ENCODE data around the gene GFOD1.

GFOD1 gene

DNA sequence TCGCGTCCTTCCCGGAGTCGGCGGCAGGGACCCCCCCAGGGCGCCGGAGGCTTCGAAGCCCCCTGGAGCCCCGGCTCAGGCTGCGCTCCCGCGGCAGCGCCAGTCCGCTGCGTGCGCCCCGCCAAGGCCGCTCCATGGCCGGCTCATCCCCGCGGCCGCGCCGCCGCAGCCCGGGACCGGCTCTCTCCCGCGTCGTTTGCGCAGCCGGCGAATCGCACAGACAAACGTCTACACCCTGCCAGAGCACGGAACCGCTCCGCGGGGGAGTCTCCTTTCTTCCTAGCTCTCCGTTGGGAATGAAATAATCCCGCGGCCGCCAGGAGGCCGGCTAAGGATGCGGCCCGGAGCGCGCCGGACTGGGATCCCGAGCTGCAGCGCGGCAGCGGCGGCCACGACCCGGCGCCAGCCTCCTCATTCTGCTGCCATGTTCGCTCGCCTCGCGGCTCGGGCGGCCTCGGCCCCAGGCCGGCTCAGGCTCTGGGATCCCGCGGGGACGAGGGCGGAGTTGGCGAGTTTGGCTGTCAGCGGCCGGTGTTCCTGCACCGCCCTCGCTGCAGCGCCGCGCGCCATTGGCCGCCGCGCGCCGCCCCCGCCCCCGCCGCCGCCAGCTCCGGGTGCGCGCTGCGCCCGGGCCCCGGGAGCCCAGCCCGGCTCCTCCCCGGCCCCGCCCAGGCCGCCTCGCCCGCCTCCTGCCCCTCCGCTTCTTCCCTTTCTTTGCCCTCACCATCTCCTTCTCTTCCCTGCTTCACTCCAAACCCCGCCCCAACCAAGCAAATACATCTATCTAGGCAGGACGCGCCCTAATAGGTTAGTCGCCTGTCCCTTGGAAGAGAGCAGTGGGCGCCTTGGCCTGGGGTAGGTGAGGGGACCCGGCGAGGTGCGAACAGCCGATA lies at the start of gene GFOD1:
Gene GFOD1, minus strand, starts transcription at position 479 of the 893 bp plus-strand sequence. CDS start 710 bp downstream, outside the sequence.
- peak; percentile 72 for DNase-seq (ENCODE audit: low spot score)

DNA sequence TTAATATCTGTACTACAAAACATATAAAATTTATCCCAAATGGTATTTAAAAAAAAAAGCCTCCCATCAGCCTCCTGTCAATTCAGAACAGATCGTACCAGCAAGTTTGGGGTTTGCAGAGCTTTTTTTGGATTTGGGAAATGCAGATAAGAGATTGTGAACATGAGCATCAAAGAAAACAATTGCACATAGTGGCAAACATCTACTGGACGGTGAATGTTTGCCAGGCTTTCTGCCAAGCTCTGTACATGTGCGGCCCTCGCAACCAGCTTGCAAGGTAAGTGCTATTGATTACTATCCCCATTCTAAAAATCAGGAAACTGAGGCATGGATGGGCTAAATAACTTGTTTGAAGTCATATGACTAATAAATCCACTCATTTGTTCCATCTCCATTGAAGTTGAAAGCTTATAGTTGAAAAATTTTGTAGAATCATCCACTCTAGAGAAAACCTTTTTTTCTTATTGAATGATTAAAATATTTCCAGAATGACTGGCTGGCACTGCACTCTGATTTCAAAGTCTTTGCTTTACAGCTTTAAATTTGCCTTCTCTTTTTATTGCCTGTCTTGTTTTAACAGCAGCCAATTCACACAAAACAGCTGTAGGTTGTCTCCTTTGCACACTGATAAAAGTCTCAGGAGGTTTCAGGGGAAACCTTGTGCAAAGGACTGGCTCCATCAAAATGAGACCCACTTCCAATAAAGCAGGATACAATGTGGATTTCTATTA lies 49.6 kb upstream of the GFOD1 start:
- no peak for DNase-seq (ENCODE audit: low spot score)

DNA sequence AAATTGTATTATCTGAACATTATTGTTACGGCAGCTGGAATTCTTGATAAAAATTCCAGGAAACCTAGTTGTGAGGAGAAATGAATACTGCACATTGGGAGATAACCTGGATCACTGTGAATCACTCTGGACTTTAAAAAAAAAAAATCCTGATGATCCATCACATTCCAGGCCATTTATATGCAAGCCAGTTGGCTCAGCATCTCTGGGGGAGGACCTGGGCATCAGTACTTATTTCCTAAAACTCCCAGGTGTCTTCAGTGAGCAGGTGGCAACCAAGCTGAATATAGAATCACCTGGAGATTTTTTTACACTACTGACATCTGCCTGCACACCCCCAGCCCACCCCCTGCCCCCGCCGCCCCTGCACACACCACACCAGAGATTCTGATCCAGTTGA lies 47.9 kb upstream of the GFOD1 start:
- no peak for DNase-seq (ENCODE audit: low spot score)

DNA sequence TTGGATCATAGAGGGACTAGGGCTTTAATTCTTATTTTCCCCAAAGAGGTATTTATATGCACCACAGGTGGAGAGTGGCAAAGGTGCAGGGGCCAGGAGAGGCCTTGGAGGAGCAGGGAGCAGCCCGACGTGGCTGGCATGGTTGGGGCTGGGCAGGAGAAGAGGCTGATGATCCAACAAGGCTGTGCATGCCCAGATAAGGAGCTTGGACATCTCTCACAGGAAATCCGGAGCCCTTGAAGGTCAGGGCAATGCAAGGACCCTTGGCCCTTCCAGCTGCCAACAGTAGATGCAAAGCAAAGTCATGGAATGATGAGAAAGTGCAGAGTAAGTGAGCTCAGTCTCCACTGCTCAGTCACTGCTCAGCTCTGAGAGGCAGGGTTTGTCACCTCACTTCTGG lies 47.1 kb upstream of the GFOD1 start:
- DNase-seq (ENCODE audit: low spot score): no peak

GRCh38 chr6:13531956-13532355 lies 44.6 kb upstream of the GFOD1 start:
- no peak for DNase-seq (ENCODE audit: low spot score)

GRCh38 chr6:13528777-13529343 lies 41.5 kb upstream of the GFOD1 start:
- DNase-seq (ENCODE audit: low spot score): no peak

DNA sequence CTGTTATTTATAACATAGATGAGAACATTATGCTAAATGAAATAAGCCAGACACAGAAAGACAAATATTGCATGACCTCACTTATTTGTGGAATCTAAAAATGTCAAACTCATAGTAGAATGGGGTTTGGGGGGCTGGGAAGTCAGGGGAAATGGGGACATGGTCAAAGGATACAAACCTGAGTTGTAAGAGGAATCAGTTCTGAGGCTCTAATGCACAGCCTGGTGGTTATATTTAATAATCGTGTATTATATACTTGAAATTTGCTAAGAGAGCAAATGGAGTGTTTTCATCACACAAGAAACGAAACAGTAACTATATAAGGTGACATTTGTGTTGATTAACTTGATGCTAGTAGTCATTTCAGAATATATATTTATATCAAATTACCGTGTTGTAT lies 40.8 kb upstream of the GFOD1 start:
- DNase-seq (ENCODE audit: low spot score): no peak

GRCh38 chr6:13527671-13528056 lies 40.3 kb upstream of the GFOD1 start:
- DNase-seq (ENCODE audit: low spot score): no peak

- DNase-seq (ENCODE audit: low spot score): no peak
These were observed 39.6 kb upstream of the GFOD1 start for GRCh38 chr6:13526727-13527670.

DNA sequence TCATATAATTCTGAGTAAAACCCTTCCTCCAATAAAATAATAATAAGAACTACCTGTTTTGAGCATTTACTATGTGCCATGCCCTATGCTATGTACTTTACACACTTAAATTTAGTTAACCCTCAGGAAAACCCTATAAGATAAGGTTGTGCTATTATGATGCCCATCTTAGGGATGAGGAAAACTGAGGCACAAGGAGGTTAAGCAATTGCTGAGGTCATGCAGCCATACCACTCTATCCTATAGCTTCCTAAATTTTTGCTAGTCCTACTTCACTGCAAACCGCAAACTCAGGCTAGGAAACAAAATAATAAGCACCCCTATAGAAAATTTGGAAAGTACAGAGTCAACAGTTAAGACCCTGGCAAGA lies 38.9 kb upstream of the GFOD1 start:
- no peak for DNase-seq (ENCODE audit: low spot score)

GRCh38 chr6:13524801-13525508 lies 37.6 kb upstream of the GFOD1 start:
- no peak for DNase-seq (ENCODE audit: low spot score)

DNA sequence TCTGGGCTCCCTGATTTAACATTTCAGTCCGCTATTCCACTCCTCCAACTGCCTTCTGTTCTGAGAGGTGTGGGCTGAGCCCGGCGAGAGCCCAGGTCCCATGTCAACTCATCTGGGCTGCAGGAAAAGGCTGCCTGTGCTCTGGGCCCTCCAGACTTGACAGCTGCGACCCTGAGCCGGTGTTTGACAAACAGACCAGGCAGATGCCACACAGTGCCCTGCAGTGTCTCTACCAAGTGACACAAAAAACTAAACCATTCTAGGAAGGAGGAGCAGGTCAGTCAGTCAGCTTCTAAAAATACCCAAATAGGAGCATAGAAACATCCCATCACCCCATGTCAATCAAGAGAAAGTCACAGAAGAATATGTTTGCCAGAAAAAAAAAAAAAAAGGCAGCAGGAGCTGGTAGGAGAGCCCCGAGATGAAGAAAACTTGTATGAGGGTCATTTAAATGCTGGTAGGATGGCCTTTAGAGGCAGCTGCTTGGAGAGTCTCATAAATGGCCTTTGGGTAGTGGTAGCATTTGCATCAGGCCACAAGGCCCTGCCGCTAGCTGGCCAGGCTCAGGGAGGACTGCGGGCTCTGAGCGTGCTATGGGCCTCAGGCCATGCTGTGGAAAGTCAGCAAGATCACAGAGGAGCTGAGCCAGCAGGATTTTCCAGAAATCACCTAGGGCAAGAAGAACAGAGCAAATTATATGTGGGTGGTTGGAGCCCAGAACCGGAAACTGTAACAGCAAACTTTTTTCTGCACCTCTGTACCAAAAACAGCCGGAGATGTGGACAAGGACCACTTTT lies 36.6 kb upstream of the GFOD1 start:
- DNase-seq (ENCODE audit: low spot score): no peak

- no peak for DNase-seq (ENCODE audit: low spot score)
These were observed 35.3 kb upstream of the GFOD1 start for GRCh38 chr6:13522656-13523055.

- DNase-seq (ENCODE audit: low spot score): no peak
These were observed 32.4 kb upstream of the GFOD1 start for GRCh38 chr6:13519839-13520238.

DNA sequence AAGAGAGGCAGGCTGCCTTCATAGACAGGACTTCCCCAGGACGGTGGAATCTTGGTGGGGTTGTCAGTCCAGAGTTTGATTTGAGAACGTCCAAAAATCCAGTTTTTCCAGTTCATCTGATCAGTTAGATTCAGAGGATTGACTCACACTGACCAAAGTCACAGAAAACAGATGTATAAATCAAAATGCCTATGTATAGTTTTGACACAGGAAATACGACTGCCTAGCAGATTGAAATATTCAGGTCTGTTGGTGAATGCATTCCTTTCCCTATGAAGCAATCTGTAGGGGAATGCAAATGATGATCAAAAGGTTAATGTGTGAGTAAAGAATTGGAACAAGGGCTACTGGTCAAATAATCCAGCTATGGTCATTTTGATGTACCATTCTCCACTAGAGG lies 29.7 kb upstream of the GFOD1 start:
- DNase-seq (ENCODE audit: low spot score): no peak

DNA sequence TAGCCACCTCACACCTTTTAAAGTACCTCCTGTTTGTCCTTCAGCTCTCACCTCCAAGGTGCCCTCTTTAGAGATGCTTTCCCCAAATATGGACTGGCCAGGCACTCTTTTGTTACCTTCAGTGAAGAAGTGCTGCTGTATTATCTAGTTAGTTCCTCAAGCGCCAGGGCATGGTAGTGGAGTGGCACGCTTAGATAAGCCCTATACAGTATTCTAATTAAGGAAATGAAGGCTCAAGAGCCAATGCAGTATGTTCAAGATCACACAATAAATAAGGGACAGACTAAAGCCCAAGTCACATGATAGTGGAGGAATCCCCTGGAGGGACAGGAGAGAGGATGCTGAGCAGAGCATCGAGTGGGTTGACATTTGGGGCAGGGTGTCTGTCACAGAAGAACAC lies 28.5 kb upstream of the GFOD1 start:
- DNase-seq (ENCODE audit: low spot score): peak; percentile 14

DNA sequence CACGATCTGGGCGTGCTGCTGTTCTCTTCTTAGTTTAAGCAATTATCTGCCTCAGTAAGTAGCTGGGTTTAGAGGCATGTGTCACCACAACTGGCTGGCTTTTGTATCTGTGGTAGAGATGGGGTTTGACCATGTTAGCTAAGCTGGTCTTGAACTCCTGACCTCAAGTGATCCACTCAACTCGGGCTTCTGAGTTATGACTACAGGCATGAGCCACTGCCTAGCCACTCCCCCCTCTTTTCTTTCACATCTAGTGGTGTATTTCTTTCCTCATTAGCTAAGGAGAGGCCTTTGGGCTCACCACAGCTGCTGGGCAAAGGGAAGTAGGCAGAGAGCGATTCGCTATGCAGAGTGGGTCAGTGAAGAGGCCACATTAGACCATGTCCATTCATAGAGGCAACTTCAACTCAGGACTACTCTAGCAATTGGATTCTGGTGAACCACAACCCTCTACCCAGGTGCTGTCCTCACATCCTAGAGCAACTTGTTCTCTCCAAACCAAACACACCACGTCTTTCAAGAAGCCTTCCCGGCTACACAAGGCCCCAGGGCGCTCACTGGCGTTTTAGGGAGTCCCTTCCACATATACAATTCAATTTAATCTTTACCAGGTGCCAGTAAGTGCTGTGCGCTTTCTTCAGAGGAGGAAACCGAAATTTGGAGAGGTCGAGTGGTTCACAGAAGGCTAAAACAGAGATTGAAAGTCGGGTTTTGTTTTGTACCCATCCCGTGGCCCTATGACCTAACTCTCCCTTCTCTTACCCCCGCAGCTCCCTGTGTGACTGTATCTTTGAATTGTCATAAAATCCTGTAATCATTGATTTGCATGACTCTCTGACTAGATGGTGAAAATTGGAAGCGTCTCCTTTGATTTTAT lies 26.5 kb upstream of the GFOD1 start:
- no peak for DNase-seq (ENCODE audit: low spot score)

DNA sequence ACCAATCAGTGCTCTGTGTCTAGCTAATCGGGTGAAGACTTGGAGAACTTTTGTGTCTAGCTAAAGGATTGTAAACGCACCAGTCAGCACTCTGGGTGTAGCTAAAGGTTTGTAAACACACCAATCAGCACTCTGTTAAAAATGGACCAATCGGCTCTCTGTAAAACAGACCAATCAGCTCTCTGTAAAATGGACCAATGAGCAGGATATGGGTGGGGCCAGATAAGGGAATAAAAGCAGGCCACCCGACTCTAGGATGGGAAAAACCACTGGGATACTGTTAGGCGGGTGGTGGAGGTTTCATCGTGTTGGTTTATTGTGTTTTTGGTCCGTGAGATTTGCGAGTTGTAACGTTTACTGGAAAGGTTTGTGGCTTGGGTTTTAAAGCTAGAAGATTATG lies 25.5 kb upstream of the GFOD1 start:
- no peak for DNase-seq (ENCODE audit: low spot score)

- no peak for DNase-seq (ENCODE audit: low spot score)
These were observed 24.7 kb upstream of the GFOD1 start for GRCh38 chr6:13511913-13512717.

Data from hematopoietic multipotent progenitor cell treated with erythropoietin and hydrocortisone succinate and interleukin-3 and kit ligand, for 17 days (in vitro differentiated cells).